Measurements from ENCODE around the gene MPRIP.

The MPRIP gene

DNA sequence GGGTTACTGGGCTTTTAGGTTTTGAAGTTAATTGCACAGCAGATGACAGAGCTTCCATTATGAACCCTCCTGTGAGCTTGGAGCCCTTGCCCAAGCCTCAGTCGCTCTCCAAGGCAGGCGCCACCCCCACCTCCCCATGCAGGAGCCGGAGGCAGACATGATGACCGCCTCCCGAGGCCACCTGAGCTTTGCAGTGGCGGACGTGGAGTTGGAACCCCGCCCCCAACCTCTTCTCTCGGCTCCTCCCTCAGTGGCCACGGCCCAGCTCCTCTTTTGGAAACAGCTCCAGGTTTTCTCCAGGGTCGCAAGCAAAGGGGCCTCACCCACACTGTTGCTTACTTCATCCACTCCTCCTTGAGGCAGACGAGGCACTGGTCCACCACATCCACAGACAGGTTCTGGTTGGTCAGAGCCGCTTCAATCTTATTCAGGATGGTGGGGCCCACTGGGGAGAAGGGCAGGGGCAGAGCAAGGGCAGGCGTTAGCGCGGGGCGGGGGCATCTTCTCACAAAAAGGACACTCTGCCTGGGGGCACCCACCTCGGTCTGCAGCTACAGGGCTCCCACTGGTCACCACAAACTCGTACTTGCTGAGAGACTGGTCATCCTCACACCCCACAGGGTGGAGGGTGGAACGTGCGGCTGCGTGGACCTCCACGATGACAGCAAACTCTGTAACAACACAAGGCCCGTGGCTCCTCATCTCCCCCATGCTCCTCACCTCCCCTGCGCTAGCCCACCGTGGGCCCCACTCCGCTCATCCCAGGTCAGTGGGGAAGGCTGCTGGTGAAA is 172.6 kb downstream of the MPRIP start:
- H3K27me3 ChIP-seq (replicated peaks; ENCODE audit: control insufficient read depth, insufficient read depth, low read length): no peaks in the 10 kb centered on the region
- H3K36me3 ChIP-seq (ENCODE audit: control insufficient read depth, insufficient read depth, low read length): peaks cover 31% of the 10 kb centered on the region
- TF ChIP-seq CTCF (IDR thresholded peaks at IDR 0.05; ENCODE audit: insufficient read depth, low read length, poor library complexity, severe bottlenecking): no peak
- no peak for DNase-seq (ENCODE audit: extremely low read depth, insufficient read length)
- no peak overlapping the region for H3K4me3 ChIP-seq (replicated peaks; ENCODE audit: low read depth, low read length)

- H3K4me3 ChIP-seq (replicated peaks; ENCODE audit: low read depth, low read length): no peak overlapping the region
- H3K36me3 ChIP-seq (ENCODE audit: control insufficient read depth, insufficient read depth, low read length): peaks cover 35% of the 10 kb centered on the region
- no peak for DNase-seq (ENCODE audit: extremely low read depth, insufficient read length)
- no peak for TF ChIP-seq CTCF (IDR thresholded peaks at IDR 0.05; ENCODE audit: insufficient read depth, low read length, poor library complexity, severe bottlenecking)
- no peaks in the 10 kb centered on the region for H3K27me3 ChIP-seq (replicated peaks; ENCODE audit: control insufficient read depth, insufficient read depth, low read length)
Observed at GRCh38 chr17:17215575-17215974, 173.3 kb downstream of the MPRIP start.

GRCh38 chr17:17216236-17216635 is 174.0 kb downstream of the MPRIP start:
- peaks cover 34% of the 10 kb centered on the region for H3K36me3 ChIP-seq (ENCODE audit: control insufficient read depth, insufficient read depth, low read length)
- no peak for DNase-seq (ENCODE audit: extremely low read depth, insufficient read length)
- TF ChIP-seq CTCF (IDR thresholded peaks at IDR 0.05; ENCODE audit: insufficient read depth, low read length, poor library complexity, severe bottlenecking): no peak
- H3K27me3 ChIP-seq (replicated peaks; ENCODE audit: control insufficient read depth, insufficient read depth, low read length): no peaks in the 10 kb centered on the region
- H3K4me3 ChIP-seq (replicated peaks; ENCODE audit: low read depth, low read length): no peak overlapping the region

- H3K27me3 ChIP-seq (replicated peaks; ENCODE audit: control insufficient read depth, insufficient read depth, low read length): no peaks in the 10 kb centered on the region
- DNase-seq (ENCODE audit: extremely low read depth, insufficient read length): no peak
- peaks cover 33% of the 10 kb centered on the region for H3K36me3 ChIP-seq (ENCODE audit: control insufficient read depth, insufficient read depth, low read length)
- no peak for TF ChIP-seq CTCF (IDR thresholded peaks at IDR 0.05; ENCODE audit: insufficient read depth, low read length, poor library complexity, severe bottlenecking)
- no peak overlapping the region for H3K4me3 ChIP-seq (replicated peaks; ENCODE audit: low read depth, low read length)
Observed at GRCh38 chr17:17216776-17217175, 174.5 kb downstream of the MPRIP start.

GRCh38 chr17:17217995-17218394 is 175.7 kb downstream of the MPRIP start:
- Histone ChIP-seq H3K36me3 (ENCODE audit: control insufficient read depth, insufficient read depth, low read length) (peaks cover 36% of the 10 kb centered on the region), H3K4me3 (replicated peaks; ENCODE audit: low read depth, low read length) (no peak overlapping the region), H3K27me3 (replicated peaks; ENCODE audit: control insufficient read depth, insufficient read depth, low read length) (no peaks in the 10 kb centered on the region)
- TF ChIP-seq CTCF (IDR thresholded peaks at IDR 0.05; ENCODE audit: insufficient read depth, low read length, poor library complexity, severe bottlenecking): no peak
- no peak for DNase-seq (ENCODE audit: extremely low read depth, insufficient read length)
